ENCODE measurements around the gene LXN.

The LXN gene

GRCh38 chr3:158671821-158672214 is 630 bp downstream of the LXN start:
- DNase-seq (ENCODE audit: low read depth in 2 of 2, low spot score in 1 of 2) = no peak

DNA sequence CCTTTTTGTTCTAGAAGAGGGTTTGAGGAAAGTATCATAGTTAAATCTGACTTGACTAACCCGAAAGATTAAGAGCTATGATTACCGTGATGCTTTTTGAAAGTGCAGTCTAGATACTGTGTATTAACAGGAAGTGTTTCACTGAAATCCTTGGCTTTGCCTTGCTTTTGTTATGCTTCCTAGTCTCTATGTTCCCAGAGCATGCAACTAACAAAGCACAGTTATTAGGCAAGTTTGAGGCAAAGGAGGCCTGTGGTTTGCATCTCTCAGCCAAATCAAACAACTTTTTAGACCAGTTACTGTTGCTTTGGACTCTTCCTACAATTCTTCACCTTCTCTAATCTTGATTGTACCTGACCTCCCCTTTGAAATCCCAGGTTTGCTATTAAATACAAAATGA is 3.9 kb downstream of the LXN start:
- no peak for DNase-seq (ENCODE audit: low read depth in 2 of 2, low spot score in 1 of 2)

DNA sequence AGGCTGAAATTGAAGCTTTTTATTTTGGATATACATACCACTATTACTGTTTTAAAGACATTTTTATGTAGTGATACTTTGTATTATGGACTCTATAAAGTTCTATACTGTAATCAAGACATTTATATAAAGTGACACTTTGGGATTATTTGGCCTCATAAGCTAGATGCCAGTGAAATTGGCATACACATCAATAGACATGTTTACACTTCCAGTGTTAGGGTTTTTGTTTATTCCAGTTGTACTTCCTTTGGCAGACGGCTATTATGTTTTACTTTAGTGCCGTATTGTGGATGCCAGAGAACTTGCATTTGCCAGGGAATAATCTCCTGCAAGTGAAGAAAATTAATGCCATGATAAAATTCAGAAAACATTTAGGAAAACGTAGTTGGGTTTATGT is 6.0 kb downstream of the LXN start:
- no peak for DNase-seq (ENCODE audit: low read depth in 2 of 2, low spot score in 1 of 2)

GRCh38 chr3:158663832-158664231 is 8.6 kb downstream of the LXN start:
- DNase-seq (ENCODE audit: low read depth in 2 of 2, low spot score in 1 of 2) = no peak

DNA sequence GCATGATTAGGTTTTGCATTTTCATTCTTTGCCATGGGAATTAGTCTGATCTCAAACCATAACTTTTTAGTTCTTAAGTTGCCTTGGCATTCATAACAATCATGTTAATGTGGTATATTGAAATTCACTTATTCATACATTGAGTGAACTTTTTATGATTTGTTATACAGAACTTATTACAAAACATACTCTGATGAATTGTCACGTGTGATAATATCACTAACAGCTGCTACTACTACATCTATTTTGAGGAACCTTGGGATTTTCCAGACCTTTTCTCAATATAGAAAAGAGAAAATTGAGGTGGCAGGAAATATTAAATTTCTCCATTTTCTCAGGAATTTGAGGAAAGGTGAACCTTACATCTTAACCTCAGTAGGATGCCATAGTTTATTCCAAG is 9.2 kb downstream of the LXN start:
- DNase-seq (ENCODE audit: low read depth in 2 of 2, low spot score in 1 of 2) = no peak

- DNase-seq (ENCODE audit: low read depth in 2 of 2, low spot score in 1 of 2) = no peak
Observed at GRCh38 chr3:158660711-158661110, 11.7 kb downstream of the LXN start.

DNA sequence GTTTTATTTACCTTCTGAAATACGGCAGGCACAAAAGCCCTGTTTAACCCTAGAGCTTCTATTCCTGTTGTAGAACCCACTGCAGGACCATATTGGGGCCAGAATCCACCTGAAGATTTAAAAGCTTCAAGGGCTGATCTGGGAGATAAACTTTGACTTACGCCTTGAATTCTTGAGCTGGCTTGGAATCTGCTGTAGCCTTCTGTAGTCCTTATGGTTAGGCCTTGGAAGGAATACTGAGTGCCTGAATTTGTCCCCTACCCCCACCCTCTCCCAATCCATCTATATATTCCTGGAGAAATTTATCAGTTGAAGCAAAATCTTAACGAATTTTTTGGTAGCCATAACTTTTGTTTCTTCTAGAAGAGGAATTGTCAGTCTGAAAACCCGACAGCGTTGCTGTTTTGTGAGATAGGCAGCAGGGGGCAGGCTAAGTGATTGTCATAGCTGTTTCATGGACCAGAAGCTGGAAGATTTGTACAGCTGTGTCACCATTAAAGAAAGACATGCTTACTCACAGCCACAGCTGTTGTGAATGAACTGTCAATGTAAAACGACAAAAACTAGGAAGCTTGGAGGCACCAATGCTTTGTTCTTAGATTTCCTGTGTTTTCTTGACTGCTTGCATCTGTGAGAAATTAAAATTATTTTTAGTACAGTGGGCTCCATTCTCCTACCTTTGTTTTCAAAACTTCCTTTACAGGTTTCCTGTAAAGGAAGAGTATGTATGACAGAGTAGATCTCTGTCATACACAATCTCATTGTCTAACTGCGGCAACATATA is 12.8 kb downstream of the LXN start:
- no peak for DNase-seq (ENCODE audit: low read depth in 2 of 2, low spot score in 1 of 2)

GRCh38 chr3:158658889-158659288 is 13.6 kb downstream of the LXN start:
- DNase-seq (ENCODE audit: low read depth in 2 of 2, low spot score in 1 of 2) = no peak

- DNase-seq (ENCODE audit: low read depth in 2 of 2, low spot score in 1 of 2) = no peak
Observed at GRCh38 chr3:158652463-158652862, 20.0 kb downstream of the LXN start.

GRCh38 chr3:158651192-158651591 is 21.3 kb downstream of the LXN start:
- DNase-seq (ENCODE audit: low read depth in 2 of 2, low spot score in 1 of 2) = no peak

- DNase-seq (ENCODE audit: low read depth in 2 of 2, low spot score in 1 of 2) = no peak
Observed at GRCh38 chr3:158649791-158650190, 22.7 kb downstream of the LXN start.

DNA sequence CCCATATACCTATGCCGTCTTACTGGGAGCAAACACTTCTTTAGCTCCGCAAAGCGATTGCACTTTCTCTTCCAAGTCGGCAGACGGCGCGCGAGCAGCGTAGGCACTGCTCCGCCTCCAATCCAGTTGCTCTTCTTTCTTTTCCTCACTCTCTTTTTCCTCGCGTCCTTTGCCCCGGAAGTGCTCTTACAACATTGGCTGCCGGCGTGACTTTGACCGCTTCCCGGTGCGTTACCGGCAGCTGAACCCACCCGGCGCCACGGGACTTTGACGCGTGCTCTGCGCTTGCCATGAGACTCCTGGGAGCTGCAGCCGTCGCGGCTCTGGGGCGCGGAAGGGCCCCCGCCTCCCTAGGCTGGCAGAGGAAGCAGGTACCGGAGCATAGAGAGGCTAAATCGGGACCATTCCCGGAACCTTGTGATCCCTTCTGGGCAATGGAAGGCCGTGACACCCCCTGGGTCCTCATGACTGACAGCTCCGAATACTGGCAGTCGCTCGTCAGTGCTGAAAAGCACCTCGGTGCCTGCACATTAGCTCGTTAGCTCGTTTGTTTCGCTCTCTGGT is 28.0 kb downstream of the LXN start, which contains the start of gene GFM1:
Gene GFM1, plus strand, starts transcription at position 183 of the 564 bp plus-strand sequence. Its CDS starts 108 bp downstream, at position 291.
- DNase-seq (ENCODE audit: low read depth in 2 of 2, low spot score in 1 of 2) = peak; percentile 71 to 76

GRCh38 chr3:158642474-158643210 is 29.8 kb downstream of the LXN start:
- DNase-seq (ENCODE audit: low read depth in 2 of 2, low spot score in 1 of 2) = no peak

- DNase-seq (ENCODE audit: low read depth in 2 of 2, low spot score in 1 of 2) = no peak
Observed at GRCh38 chr3:158642005-158642404, 30.4 kb downstream of the LXN start.

DNA sequence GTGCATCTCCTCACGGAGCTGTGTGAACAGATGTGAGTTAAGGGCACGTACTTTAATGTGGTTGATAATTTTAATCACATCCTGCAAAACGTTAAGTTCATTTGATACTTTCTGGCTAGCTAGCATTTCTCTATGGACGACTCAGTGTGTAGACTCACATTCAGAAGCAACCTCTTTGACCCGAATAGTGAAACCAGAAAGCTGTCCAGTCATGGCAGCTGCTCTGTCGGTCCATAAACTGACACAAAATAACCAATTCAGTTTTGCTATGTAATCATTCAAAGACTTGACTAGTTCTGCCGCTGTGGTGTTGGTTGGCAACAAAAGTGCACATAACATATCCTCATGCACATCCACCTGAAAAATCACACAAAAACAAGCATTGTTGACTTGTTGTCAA is 31.8 kb downstream of the LXN start:
- no peak for DNase-seq (ENCODE audit: low read depth in 2 of 2, low spot score in 1 of 2)

GRCh38 chr3:158631981-158632380 is 40.5 kb downstream of the LXN start:
- DNase-seq (ENCODE audit: low read depth in 2 of 2, low spot score in 1 of 2) = no peak

DNA sequence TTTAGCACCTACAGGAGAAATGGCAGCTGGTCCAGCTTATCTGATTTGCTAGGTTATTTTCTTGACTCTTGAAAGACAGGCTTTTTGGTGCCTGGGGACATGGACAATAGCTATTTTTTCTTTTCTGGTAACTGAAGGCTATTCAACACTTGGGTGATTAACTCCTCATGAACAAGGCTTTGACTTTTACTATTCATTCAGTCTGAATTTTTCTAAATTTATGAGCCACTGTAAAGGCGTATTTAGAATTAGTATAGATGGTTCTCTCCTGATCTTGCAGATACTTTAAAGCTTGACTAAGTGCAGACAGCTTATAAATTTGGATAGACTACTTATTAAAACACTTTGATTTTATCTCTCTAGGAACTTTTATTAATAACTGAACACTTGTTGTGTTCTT is 46.6 kb downstream of the LXN start:
- DNase-seq (ENCODE audit: low read depth in 2 of 2, low spot score in 1 of 2) = no peak

DNA sequence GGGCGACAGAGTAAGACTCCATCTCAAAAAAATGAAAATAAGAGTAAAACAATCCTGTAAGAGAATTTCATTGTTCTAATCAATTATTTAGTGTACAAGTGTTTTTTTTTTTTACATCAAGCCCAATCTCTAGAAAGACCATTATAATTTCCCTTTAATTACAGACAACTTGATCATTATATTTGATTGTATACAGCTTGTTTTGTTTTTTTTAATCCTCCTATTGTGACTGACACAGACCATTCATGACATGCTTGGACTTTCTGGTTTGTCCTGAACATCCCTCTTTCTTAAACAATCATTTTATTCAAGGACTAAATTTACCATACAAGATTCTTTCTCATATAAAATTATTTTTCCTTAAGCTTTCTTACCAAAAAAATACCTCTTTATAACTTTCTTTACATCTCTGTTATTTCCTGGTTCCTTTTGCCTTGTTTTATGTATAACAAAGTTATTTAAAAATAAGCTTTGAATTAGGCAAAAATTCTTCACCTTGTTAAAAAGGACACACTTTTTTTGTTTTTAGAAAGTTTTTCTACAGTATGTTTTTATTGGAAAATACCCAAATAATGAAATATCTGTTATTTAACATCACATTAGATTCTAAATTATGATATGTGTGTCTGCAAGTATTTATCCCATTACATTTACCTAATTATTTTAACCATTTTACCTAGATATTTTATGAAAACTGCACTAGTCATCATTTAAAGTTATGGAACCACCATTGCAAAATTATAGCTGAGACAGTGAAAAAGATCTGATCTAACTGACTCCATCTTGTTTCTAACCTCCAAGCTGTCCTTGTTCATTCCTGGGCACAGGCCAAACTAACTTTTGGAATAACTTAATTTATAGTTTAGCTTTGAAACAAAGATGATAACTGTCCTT is 54.2 kb downstream of the LXN start:
- DNase-seq (ENCODE audit: low read depth in 2 of 2, low spot score in 1 of 2) = no peak
